ENCODE data around the gene GCLM. TPM values are rescaled to one million over a fixed set of nuclear protein-coding genes. Genes with fewer than 3 reads are reported as not detected.
A peak's percentile ranks its signal among the peaks of the same experiment; 100 is the strongest.
"Not testable (repeated sequence)": the region's sequence is repeated elsewhere in the genome, so short reads cannot be mapped to it uniquely, and the experiment has no call there.

Gene GCLM
- total RNA-seq, 2 experiments from 2014 or later, result 17.3 to 17.8 TPM

DNA sequence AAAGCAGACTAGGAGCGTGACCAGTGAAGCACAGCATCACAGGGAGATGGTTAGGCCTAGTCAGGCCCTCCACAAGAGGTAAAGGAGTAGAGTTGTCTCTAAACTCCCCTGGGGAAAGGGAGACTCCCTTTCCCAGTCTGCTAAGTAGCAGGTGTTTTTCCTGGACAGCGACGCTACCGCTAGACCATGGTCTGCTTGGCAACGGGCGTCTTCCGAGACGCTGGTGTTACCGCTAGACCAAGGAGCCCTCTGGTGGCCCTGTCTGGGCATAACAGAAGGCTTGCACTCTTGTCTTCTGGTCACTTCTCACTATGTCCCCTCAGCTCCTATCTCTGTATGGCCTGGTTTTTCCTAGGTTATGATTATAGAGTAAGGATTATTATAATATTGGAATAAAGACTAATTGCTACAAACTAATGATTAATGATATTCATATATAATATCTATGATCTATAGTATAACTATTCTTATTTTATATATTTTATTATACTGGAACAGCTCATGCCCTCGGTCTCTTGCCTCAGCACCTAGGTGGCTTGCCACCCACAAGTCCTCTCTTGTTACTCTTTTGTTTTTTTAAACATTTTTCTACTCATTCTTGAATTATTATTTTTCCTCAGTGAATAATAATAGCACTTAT lies 58.4 kb downstream of the GCLM start:
- peak; percentile 19 for DNase-seq
- H3K36me3 Mint-ChIP-seq (ENCODE audit: low read depth); H3K9me3 Mint-ChIP-seq; H3K27ac Mint-ChIP-seq; H3K4me3 Mint-ChIP-seq; POLR2A ChIA-PET: not testable (repeated sequence)
- CTCF ChIA-PET, result interaction anchor here (0.7 to 1.8 kb wide), 2 partner anchors 27 to 221 kb away, joined by 3 to 4 read pairs; no protein-coding TSS in a partner anchor
- Mint-ChIP-seq H3K27me3 (peaks cover 12% of the 10 kb centered on the region), H3K4me1 (peaks cover 17% of the 10 kb centered on the region)

DNA sequence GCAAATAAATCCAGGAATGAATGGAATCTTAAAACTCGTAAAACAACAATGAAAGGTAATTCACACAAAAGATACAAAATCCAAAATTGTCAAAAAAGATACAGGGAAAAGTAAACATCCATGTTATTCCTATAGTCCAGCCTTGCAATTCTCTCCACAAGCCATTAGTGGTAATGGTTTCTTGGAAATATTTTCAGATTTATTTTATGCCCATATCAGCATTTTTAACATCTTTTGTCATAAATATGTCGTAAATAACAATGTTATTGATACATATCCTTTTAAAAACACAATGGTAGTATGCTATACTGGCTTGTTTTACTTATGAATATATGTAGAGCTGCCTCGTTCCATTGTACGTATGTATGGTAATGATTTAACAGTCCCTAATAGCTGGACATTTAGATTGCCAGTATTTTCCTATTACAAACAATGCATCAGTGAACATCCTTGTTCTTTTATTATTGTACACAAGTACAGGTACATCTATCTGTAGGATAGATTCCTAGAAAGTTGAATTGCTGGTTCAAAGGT lies 60.8 kb downstream of the GCLM start:
- ChIA-PET CTCF (interaction anchor here (1.0 to 1.5 kb wide), 2 partner anchors 11 to 34 kb away, joined by 3 read pairs; no protein-coding TSS in a partner anchor), POLR2A (no interaction called here)
- DNase-seq, result no peak
- Mint-ChIP-seq H3K27me3 (peaks cover 5% of the 10 kb centered on the region), H3K4me1 (peaks cover 30% of the 10 kb centered on the region), H3K36me3 (ENCODE audit: low read depth) (peaks cover 3% of the 10 kb centered on the region), H3K27ac (peak overlapping the region; percentile 94), H3K4me3 (peak overlapping the region; percentile 95), H3K9me3 (no peaks in the 10 kb centered on the region)

DNA sequence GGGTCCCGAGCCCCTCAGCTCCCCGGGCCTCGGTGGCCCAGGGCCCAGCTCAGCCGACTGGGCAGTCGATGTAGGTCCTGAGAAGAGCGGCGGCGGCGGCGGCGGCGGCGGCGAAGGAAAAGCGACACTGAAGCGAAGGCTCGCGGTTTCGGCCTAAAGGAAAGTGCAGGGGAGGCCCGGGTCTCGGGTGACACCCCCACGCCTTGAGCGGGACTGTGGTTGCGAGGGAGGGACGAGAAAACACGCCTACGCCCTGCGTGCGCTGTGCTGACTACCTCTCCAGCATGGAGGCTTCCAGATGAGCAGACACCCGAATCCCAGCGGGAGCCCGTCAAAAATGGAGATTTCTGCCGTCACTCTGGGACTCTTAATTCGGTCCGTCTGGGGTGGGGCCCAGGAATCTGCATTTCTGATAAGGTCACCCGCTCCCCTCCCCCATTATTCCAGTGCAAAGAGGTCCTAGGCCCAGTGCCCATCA lies 61.4 kb downstream of the GCLM start:
- H3K36me3 Mint-ChIP-seq (ENCODE audit: low read depth), result peaks cover 3% of the 10 kb centered on the region
- H3K27me3 Mint-ChIP-seq, result peaks cover 3% of the 10 kb centered on the region
- ChIA-PET POLR2A (no interaction called here), CTCF (interaction anchor here (1.0 to 1.5 kb wide), 2 partner anchors 11 to 34 kb away, joined by 3 read pairs; no protein-coding TSS in a partner anchor)
- H3K4me1 Mint-ChIP-seq, result peaks cover 30% of the 10 kb centered on the region
- peak; percentile 67 for DNase-seq
- H3K4me3 Mint-ChIP-seq, result peak overlapping the region; percentile 95
- peak overlapping the region; percentile 94 for H3K27ac Mint-ChIP-seq
- no peaks in the 10 kb centered on the region for H3K9me3 Mint-ChIP-seq

DNA sequence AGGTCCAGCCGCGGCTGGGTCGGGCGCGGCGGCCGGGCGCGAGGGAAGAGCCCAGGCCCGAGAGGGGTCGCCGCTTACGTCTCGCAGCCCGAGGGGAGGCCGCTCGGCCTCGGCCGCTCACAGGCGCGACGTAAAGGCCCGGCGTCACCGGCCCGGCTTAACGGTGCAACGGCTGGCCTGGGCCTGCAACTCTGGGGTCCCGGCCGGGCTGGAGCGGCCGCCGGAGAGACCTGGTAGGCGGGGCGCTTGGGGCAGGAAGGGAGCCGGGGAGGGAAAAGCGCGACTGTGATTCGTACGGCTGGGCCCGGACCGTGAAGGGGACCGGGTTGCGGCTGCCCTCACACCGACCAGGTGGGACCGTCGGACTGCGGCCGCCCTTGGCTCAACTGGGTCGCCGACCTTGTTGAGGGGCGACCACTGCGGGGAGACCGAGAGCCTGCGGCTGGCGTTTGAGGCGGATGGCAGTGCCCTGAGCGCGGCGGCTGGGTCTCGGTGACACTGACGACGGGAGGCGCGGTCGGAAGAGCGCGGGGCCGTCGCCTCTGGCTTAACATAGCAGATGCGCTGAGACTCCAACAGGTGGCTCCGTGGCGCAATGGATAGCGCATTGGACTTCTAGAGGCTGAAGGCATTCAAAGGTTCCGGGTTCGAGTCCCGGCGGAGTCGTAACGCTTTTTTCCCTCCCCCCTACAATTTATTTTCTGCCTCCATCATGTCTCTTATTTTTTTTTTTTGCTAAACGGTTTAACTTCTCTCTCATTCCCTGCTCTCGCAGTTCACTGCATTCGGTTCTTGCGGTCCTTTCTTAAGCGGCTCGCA lies 62.0 kb downstream of the GCLM start:
- DNase-seq, result peak; percentile 89
- H3K36me3 Mint-ChIP-seq (ENCODE audit: low read depth), result peaks cover 3% of the 10 kb centered on the region
- H3K4me3 Mint-ChIP-seq, result peak overlapping the region; percentile 95
- ChIA-PET CTCF (interaction anchor here (1.4 to 2.0 kb wide), 4 partner anchors 12 to 217 kb away, joined by 3 to 22 read pairs (median 10); no protein-coding TSS in a partner anchor), POLR2A (no interaction called here)
- peaks cover 2% of the 10 kb centered on the region for H3K27me3 Mint-ChIP-seq
- H3K4me1 Mint-ChIP-seq, result peaks cover 30% of the 10 kb centered on the region
- peak overlapping the region; percentile 94 for H3K27ac Mint-ChIP-seq
- H3K9me3 Mint-ChIP-seq, result no peaks in the 10 kb centered on the region

DNA sequence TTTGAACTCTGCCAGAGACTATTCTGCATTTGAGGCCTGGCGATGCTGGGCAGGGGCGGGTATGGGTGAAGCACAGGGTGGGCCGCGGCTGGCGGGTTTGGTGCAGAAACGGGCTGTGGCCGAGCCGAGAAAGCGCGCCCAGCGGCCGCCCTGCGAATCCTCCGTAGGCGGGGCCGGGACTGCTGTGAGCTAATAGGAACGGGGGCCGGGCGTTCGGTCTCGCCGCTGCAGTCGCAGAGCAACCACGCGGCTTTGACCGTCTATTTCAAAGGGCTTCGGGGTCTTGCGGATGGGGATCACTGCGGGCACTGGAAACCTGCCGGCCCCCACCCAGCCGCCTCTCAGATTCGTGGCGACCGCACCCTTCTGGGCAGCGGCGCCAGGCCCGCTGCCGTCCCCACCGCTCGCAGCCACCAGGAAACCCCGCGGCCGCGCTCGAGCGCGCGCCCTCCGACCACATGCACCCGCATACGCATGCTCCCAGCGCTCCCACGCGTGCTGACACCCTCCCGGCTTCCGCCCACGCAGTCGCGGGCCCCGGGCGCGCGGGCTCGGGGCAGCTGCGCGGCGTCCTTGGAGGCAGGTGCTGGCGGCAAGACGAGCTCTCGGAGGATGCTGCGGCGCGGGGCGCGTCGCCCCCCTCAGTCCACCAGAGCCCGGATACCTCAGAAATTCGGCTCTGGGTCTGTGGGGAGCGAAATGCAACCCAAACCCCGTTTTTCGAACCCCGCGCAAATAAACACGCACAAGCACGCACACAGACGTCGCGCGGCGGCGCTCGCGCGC lies 62.8 kb downstream of the GCLM start:
- ChIA-PET CTCF (interaction anchor here (0.7 to 2.0 kb wide), 13 partner anchors 16 to 571 kb away, joined by 3 to 22 read pairs (median 3); no protein-coding TSS in a partner anchor), POLR2A (interaction anchor here (0.7 kb wide), 1 partner anchor 28 kb away, joined by 3 read pairs; no protein-coding TSS in a partner anchor)
- DNase-seq, result peak; percentile 79
- peaks cover 3% of the 10 kb centered on the region for H3K36me3 Mint-ChIP-seq (ENCODE audit: low read depth)
- H3K4me1 Mint-ChIP-seq, result peaks cover 30% of the 10 kb centered on the region
- H3K27ac Mint-ChIP-seq, result peak overlapping the region; percentile 94
- no peaks in the 10 kb centered on the region for H3K9me3 Mint-ChIP-seq
- H3K4me3 Mint-ChIP-seq, result peak overlapping the region; percentile 95
- peaks cover 2% of the 10 kb centered on the region for H3K27me3 Mint-ChIP-seq

DNA sequence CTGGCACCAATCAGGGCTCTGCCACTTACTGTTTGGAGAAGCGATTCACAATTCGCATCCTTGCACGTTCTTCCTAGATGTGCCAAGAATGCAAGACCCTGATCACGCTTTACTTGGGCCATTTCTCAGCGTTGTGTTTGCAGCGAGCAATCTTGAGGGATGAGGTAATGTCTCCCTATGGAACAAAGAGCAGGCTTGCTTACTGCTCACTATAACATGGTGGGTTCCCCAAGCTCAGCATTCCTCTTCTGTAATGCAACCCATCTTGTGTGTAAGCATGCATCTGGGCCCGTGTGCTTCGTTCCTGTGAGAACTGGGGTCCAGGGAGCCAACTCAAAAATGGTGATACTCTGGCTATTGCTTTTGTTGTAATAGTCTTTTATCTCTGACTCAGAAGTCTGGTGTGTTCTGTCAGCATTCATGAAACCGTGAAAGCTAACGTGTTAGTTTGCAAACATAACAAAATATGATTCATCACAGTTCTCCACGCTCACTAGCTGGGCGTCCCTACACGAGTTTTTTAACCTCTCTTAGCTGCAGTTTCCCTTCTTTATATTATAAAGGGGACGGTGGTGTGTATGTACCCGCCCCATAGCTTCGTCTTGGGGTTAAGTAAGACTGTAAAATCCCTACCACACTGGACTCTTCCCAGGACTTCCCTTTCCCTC lies 63.6 kb downstream of the GCLM start:
- DNase-seq, result peak; percentile 28
- Mint-ChIP-seq H3K36me3 (ENCODE audit: low read depth) (peaks cover 3% of the 10 kb centered on the region), H3K4me1 (peaks cover 30% of the 10 kb centered on the region), H3K27ac (peak overlapping the region; percentile 94), H3K9me3 (no peaks in the 10 kb centered on the region), H3K27me3 (peaks cover 2% of the 10 kb centered on the region), H3K4me3 (peak overlapping the region; percentile 95)
- ChIA-PET CTCF (interaction anchor here (0.9 to 2.0 kb wide), 11 partner anchors 15 to 571 kb away, joined by 3 to 22 read pairs (median 3); no protein-coding TSS in a partner anchor), POLR2A (interaction anchor here (0.7 kb wide), 1 partner anchor 28 kb away, joined by 3 read pairs; no protein-coding TSS in a partner anchor)

DNA sequence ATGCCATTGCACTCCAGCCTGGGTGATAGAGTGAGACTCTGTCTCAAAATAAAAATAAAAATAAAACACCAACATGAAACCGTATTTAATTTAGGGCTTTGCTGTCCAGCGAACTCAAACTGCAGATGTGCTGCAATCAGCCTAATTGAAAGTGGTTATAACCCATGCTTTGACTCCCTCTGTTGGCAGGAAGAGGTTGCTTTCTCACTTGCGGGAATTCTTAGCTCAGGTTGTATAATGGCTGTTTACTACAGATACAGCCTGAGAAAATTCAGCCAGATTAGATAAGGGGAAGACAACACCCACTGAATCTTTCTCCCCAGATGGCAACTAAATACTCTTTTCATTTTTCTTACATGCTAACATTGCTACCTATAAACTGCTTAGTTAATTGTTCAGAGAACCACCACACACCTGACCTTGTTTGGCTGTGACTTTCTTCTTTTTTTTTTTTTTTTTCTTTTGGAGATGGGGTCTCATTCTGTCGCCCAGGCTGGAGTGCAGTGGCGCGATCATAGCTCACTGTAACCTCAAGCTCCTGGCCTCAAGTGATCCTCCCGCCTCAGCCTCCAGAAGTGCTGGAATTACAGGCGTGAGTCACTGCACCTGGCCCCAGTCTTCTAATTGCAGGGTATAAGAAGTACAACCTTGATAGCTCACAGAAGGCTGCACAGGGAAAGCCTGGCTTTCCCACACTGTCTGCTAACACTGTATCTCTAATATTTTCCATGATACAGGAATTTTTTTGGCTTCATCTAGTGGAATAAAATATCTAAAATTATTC lies 64.8 kb downstream of the GCLM start:
- DNase-seq, result peak; percentile 61
- CTCF ChIA-PET, result interaction anchor here (0.6 to 1.5 kb wide), 18 partner anchors 9 to 501 kb away, joined by 3 to 7 read pairs (median 3); no protein-coding TSS in a partner anchor
- H3K9me3 Mint-ChIP-seq, result no peaks in the 10 kb centered on the region
- peaks cover 2% of the 10 kb centered on the region for H3K27me3 Mint-ChIP-seq
- no peak overlapping the region for H3K4me3 Mint-ChIP-seq
- H3K27ac Mint-ChIP-seq, result no peak overlapping the region
- peaks cover 30% of the 10 kb centered on the region for H3K4me1 Mint-ChIP-seq
- POLR2A ChIA-PET, result no interaction called here
- peaks cover 3% of the 10 kb centered on the region for H3K36me3 Mint-ChIP-seq (ENCODE audit: low read depth)

DNA sequence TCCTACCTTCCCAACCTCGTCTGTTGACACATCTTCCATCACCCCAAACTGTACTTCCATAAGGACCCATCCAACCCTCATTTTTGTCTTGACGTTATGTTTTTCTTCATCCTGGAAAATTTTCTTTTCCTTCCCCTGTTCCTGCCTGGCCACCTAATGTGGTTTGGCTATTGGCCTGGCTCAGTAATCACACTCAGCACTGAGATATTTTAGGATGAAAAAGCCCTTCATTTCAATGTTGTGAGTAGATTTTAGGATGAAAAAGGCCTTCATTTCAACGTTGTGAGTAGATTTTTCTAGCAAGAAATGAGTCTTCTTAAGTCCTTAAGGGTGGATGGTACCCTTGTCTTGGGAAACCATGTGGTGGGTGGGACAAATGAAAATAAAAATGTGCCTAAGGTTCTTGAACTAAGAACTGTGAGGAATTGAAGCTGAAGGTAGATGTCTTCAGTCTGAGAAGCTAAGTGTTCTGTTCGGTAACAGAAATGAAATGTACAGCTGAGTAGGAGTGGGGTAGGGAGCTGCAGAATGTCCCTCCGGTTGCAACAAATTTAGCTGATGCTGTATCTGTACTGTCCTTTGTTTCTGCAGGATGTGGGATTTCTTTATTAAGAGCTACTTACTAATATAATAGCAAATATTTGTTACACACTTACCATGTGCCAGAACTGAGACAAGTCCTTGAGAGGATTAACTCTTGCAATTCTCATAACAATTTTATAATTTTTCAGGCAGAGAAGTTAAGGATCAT lies 66.3 kb downstream of the GCLM start:
- H3K4me1 Mint-ChIP-seq, result peaks cover 25% of the 10 kb centered on the region
- POLR2A ChIA-PET, result no interaction called here
- H3K27me3 Mint-ChIP-seq, result peaks cover 2% of the 10 kb centered on the region
- peaks cover 3% of the 10 kb centered on the region for H3K36me3 Mint-ChIP-seq (ENCODE audit: low read depth)
- no peak overlapping the region for H3K4me3 Mint-ChIP-seq
- DNase-seq, result no peak
- no peaks in the 10 kb centered on the region for H3K9me3 Mint-ChIP-seq
- no peak overlapping the region for H3K27ac Mint-ChIP-seq
- CTCF ChIA-PET, result interaction anchor here (0.5 to 1.5 kb wide), 6 partner anchors 24 to 1067 kb away, joined by 3 to 5 read pairs (median 4); no protein-coding TSS in a partner anchor

DNA sequence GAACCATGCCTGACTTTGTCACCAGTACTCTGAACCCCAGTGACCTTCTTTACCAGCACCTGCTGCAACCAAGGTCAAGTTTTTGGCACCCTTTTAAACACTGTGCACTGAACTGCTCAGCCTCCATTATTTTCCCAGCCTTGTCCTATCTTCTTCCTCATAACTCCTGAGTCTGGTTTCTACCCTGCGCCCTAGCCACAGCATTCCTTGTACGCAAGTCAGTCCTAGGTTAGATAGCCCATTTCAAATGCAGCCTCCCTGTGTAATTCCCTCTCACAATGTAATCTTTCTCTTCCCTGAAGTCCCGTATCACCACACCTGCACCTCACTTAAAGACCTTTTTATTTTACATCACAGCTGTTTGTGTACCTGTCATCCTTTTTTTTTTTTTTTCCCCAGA lies 67.5 kb downstream of the GCLM start:
- no peak for DNase-seq
- POLR2A ChIA-PET, result no interaction called here
- Mint-ChIP-seq H3K27me3 (no peaks in the 10 kb centered on the region), H3K9me3 (no peaks in the 10 kb centered on the region), H3K36me3 (ENCODE audit: low read depth) (peaks cover 1% of the 10 kb centered on the region), H3K27ac (no peak overlapping the region), H3K4me1 (peaks cover 17% of the 10 kb centered on the region), H3K4me3 (no peak overlapping the region)
- CTCF ChIA-PET, result interaction anchor here (0.7 to 1.9 kb wide), 4 partner anchors 211 to 996 kb away, joined by 3 to 8 read pairs (median 4); no protein-coding TSS in a partner anchor

DNA sequence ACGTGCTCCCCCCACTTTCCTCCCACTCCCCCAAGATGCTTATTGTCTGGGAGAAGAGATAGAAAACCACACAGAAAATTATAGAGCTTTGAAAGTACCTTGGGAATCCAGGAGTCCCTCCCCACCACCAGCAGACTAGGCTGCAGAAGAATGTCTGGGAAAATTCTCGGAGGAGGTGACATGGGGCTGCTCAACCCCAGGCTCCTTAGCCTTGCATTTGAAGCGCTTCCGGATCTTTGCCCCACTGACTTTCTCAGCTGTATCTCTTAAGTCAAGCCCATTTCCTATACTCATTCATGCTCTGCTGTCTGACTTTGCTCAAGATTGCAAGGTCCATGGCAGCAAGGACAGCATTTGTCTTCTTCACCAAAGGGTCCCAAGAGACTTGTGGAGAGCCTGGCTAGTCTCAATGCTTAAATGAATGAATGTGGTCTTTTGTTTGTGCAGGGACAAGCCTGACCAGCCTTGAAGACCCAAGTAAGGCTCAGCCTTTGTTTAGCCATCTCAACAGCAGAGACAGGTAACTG lies 68.2 kb downstream of the GCLM start:
- H3K36me3 Mint-ChIP-seq (ENCODE audit: low read depth), result peaks cover 1% of the 10 kb centered on the region
- ChIA-PET CTCF (interaction anchor here (1.0 to 1.9 kb wide), 3 partner anchors 210 to 996 kb away, joined by 3 to 8 read pairs (median 4); no protein-coding TSS in a partner anchor), POLR2A (no interaction called here)
- no peak for DNase-seq
- H3K9me3 Mint-ChIP-seq, result no peaks in the 10 kb centered on the region
- H3K27me3 Mint-ChIP-seq, result no peaks in the 10 kb centered on the region
- no peak overlapping the region for H3K4me3 Mint-ChIP-seq
- peaks cover 15% of the 10 kb centered on the region for H3K4me1 Mint-ChIP-seq
- H3K27ac Mint-ChIP-seq, result no peak overlapping the region
